Skeletal muscle satellite cell (primary cell): Measurements from ENCODE around the gene PPM1M.
A peak's percentile ranks its signal among the peaks of the same experiment; 100 is the strongest.

Experiments
- H3K27me3 ChIP-seq: 2 replicates; pipeline ENCODE4 v1.7.0; 2013; ENCODE audit warnings: low read length; ENCODE audit not compliant: control insufficient read depth, insufficient read depth
- H3K36me3 ChIP-seq: 2 replicates; pipeline ENCODE4 v1.7.0; 2013; ENCODE audit warnings: mild to moderate bottlenecking, control low read depth, low read length; ENCODE audit not compliant: insufficient read depth
- H3K4me1 ChIP-seq: 2 replicates; pipeline ENCODE4 v1.7.0; 2013; ENCODE audit warnings: low read length; ENCODE audit not compliant: control insufficient read depth, insufficient read depth
- H3K4me2 ChIP-seq: 2 replicates; pipeline ENCODE4 v1.7.0; 2013; ENCODE audit warnings: mild to moderate bottlenecking, low read length
- H3K4me3 ChIP-seq: 2 replicates; pipeline ENCODE4 v1.7.0; 2013; ENCODE audit warnings: low read length
- H3K9ac ChIP-seq: 2 replicates; pipeline ENCODE4 v1.7.0; 2013; ENCODE audit warnings: mild to moderate bottlenecking, low read depth, low read length, moderate library complexity
- H3K9me3 ChIP-seq: replicated peaks from 2 replicates; pipeline ENCODE4 v1.7.0; 2013; ENCODE audit warnings: mild to moderate bottlenecking, control low read depth, low read length

Gene PPM1M

GRCh38 chr3:52204337-52205073 lies 41.1 kb upstream of the PPM1M start:
- no peaks in the 10 kb centered on the region for H3K9me3 ChIP-seq
- H3K4me1 ChIP-seq = no peaks in the 10 kb centered on the region
- no peak overlapping the region for H3K4me3 ChIP-seq
- no peak overlapping the region for H3K4me2 ChIP-seq
- peaks cover 85% of the 10 kb centered on the region for H3K36me3 ChIP-seq
- no peaks in the 10 kb centered on the region for H3K27me3 ChIP-seq
- H3K9ac ChIP-seq = no peak overlapping the region

- Histone ChIP-seq H3K4me3 (no peak overlapping the region), H3K4me1 (no peaks in the 10 kb centered on the region), H3K36me3 (peaks cover 91% of the 10 kb centered on the region), H3K27me3 (no peaks in the 10 kb centered on the region), H3K9ac (no peak overlapping the region), H3K9me3 (no peaks in the 10 kb centered on the region), H3K4me2 (no peak overlapping the region)
Measured at GRCh38 chr3:52205727-52206372, 39.7 kb upstream of the PPM1M start.

GRCh38 chr3:52208556-52208955 lies 37.0 kb upstream of the PPM1M start:
- Histone ChIP-seq H3K4me2 (no peak overlapping the region), H3K9me3 (no peaks in the 10 kb centered on the region), H3K4me1 (no peaks in the 10 kb centered on the region), H3K36me3 (peaks cover 90% of the 10 kb centered on the region), H3K9ac (no peak overlapping the region), H3K4me3 (no peak overlapping the region), H3K27me3 (no peaks in the 10 kb centered on the region)

- no peaks in the 10 kb centered on the region for H3K27me3 ChIP-seq
- H3K36me3 ChIP-seq = peaks cover 86% of the 10 kb centered on the region
- no peak overlapping the region for H3K4me2 ChIP-seq
- H3K4me3 ChIP-seq = no peak overlapping the region
- no peaks in the 10 kb centered on the region for H3K9me3 ChIP-seq
- no peak overlapping the region for H3K9ac ChIP-seq
- no peaks in the 10 kb centered on the region for H3K4me1 ChIP-seq
Measured at GRCh38 chr3:52210037-52210436, 35.5 kb upstream of the PPM1M start.

GRCh38 chr3:52210550-52211046 lies 35.0 kb upstream of the PPM1M start:
- no peaks in the 10 kb centered on the region for H3K27me3 ChIP-seq
- H3K9ac ChIP-seq = no peak overlapping the region
- no peak overlapping the region for H3K4me2 ChIP-seq
- H3K4me1 ChIP-seq = no peaks in the 10 kb centered on the region
- H3K36me3 ChIP-seq = peaks cover 86% of the 10 kb centered on the region
- no peak overlapping the region for H3K4me3 ChIP-seq
- H3K9me3 ChIP-seq = no peaks in the 10 kb centered on the region

GRCh38 chr3:52211268-52211891 lies 34.2 kb upstream of the PPM1M start:
- H3K9me3 ChIP-seq = no peaks in the 10 kb centered on the region
- peaks cover 2% of the 10 kb centered on the region for H3K4me1 ChIP-seq
- no peak overlapping the region for H3K4me3 ChIP-seq
- H3K27me3 ChIP-seq = no peaks in the 10 kb centered on the region
- no peak overlapping the region for H3K9ac ChIP-seq
- H3K4me2 ChIP-seq = no peak overlapping the region
- H3K36me3 ChIP-seq = peaks cover 81% of the 10 kb centered on the region

- Histone ChIP-seq H3K9ac (no peak overlapping the region), H3K4me2 (no peak overlapping the region), H3K9me3 (no peaks in the 10 kb centered on the region), H3K4me3 (no peak overlapping the region), H3K36me3 (peaks cover 68% of the 10 kb centered on the region), H3K27me3 (no peaks in the 10 kb centered on the region), H3K4me1 (peaks cover 12% of the 10 kb centered on the region)
Measured at GRCh38 chr3:52213005-52213404, 32.6 kb upstream of the PPM1M start.

GRCh38 chr3:52213901-52214300 lies 31.7 kb upstream of the PPM1M start:
- Histone ChIP-seq H3K27me3 (no peaks in the 10 kb centered on the region), H3K4me2 (no peak overlapping the region), H3K9me3 (no peaks in the 10 kb centered on the region), H3K4me3 (no peak overlapping the region), H3K36me3 (peaks cover 59% of the 10 kb centered on the region), H3K9ac (no peak overlapping the region), H3K4me1 (peaks cover 12% of the 10 kb centered on the region)

- Histone ChIP-seq H3K4me1 (peaks cover 12% of the 10 kb centered on the region), H3K27me3 (no peaks in the 10 kb centered on the region), H3K4me3 (no peak overlapping the region), H3K36me3 (peaks cover 48% of the 10 kb centered on the region), H3K9ac (no peak overlapping the region), H3K9me3 (no peaks in the 10 kb centered on the region), H3K4me2 (no peak overlapping the region)
Measured at GRCh38 chr3:52215351-52215750, 30.2 kb upstream of the PPM1M start.

- Histone ChIP-seq H3K9me3 (no peaks in the 10 kb centered on the region), H3K4me3 (no peak overlapping the region), H3K4me2 (peak overlapping the region; percentile 22), H3K36me3 (peaks cover 33% of the 10 kb centered on the region), H3K4me1 (peaks cover 12% of the 10 kb centered on the region), H3K27me3 (no peaks in the 10 kb centered on the region), H3K9ac (no peak overlapping the region)
Measured at GRCh38 chr3:52216585-52217408, 28.8 kb upstream of the PPM1M start.

GRCh38 chr3:52217409-52217805 lies 28.2 kb upstream of the PPM1M start:
- H3K4me2 ChIP-seq = peak overlapping the region; percentile 4
- H3K36me3 ChIP-seq = peaks cover 29% of the 10 kb centered on the region
- no peak overlapping the region for H3K4me3 ChIP-seq
- H3K9ac ChIP-seq = no peak overlapping the region
- peaks cover 12% of the 10 kb centered on the region for H3K4me1 ChIP-seq
- no peaks in the 10 kb centered on the region for H3K9me3 ChIP-seq
- no peaks in the 10 kb centered on the region for H3K27me3 ChIP-seq
